SK-N-SH treated with all-trans-retinoic acid at 6 μM for 48 hours (cell line): ENCODE data around the gene EPB41L4A.

Source experiments
- ATAC-seq: fragments of 200-7000 bp; cut with Tn5 transposase; 3 replicates; pipeline ENCODE4 v1.9.1; 2020; ENCODE audit warnings: mild to moderate bottlenecking, moderate library complexity
- ARNTL ChIP-seq: fragments of 450-650 bp; formaldehyde crosslinking; IDR thresholded peaks from 2 replicates; pipeline ENCODE4 v1.5.0; 2020; ENCODE audit warnings: low read depth, mild to moderate bottlenecking, moderate library complexity, borderline replicate concordance
- BACH2 ChIP-seq: fragments of 250-450 bp; sonication (Bioruptor Pico); IDR thresholded peaks from 2 replicates; pipeline ENCODE4 v1.9.0; 2021; ENCODE audit warnings: mild to moderate bottlenecking, borderline replicate concordance
- CREB5 ChIP-seq: fragments of 250-450 bp; sonication (Bioruptor Pico); IDR thresholded peaks from 2 replicates; pipeline ENCODE4 v1.5.1; 2020; ENCODE audit warnings: low read depth, mild to moderate bottlenecking, moderate library complexity
- CSDC2 ChIP-seq: fragments of 250-450 bp; sonication (Bioruptor Pico); IDR thresholded peaks from 2 replicates; pipeline ENCODE4 v1.5.0; 2020; ENCODE audit warnings: mild to moderate bottlenecking, moderate library complexity
- ESRRG ChIP-seq: fragments of 250-450 bp; sonication (Bioruptor Pico); IDR thresholded peaks from 2 replicates; pipeline ENCODE4 v1.6.1; 2021; ENCODE audit warnings: mild to moderate bottlenecking
- GLIS3 ChIP-seq: fragments of 250-450 bp; sonication (Bioruptor Pico); IDR thresholded peaks from 2 replicates; pipeline ENCODE4 v1.5.0; 2020; ENCODE audit warnings: mild to moderate bottlenecking, moderate library complexity
- ISL1 ChIP-seq: fragments of 250-450 bp; sonication (Bioruptor Pico); IDR thresholded peaks from 2 replicates; pipeline ENCODE4 v2.1.2; 2022; ENCODE audit warnings: mild to moderate bottlenecking, moderate library complexity
- OSR1 ChIP-seq: fragments of 250-450 bp; sonication (Bioruptor Pico); IDR thresholded peaks from 2 replicates; pipeline ENCODE4 v1.8.0; 2022; ENCODE audit warnings: moderate library complexity, mild to moderate bottlenecking, inconsistent platforms
- PPARA ChIP-seq: fragments of 250-450 bp; sonication (Bioruptor Pico); IDR thresholded peaks from 2 replicates; pipeline ENCODE4 v1.5.0; 2020; ENCODE audit warnings: mild to moderate bottlenecking, borderline replicate concordance
- RARB ChIP-seq: fragments of 250-450 bp; sonication (Bioruptor Pico); IDR thresholded peaks from 2 replicates; pipeline ENCODE4 v1.8.0; 2021; ENCODE audit warnings: mild to moderate bottlenecking, moderate library complexity
- SNAI2 ChIP-seq: fragments of 250-450 bp; sonication (Bioruptor Pico); IDR thresholded peaks from 2 replicates; pipeline ENCODE4 v1.5.0; 2020; ENCODE audit warnings: mild to moderate bottlenecking, moderate library complexity
- TCF4 ChIP-seq: fragments of 250-450 bp; sonication (Bioruptor Pico); IDR thresholded peaks from 2 replicates; pipeline ENCODE4 v1.8.0; 2021; ENCODE audit warnings: mild to moderate bottlenecking, moderate library complexity, borderline replicate concordance
- TOX ChIP-seq: fragments of 250-450 bp; sonication (Bioruptor Pico); IDR thresholded peaks from 2 replicates; pipeline ENCODE4 v1.8.0; 2021; ENCODE audit warnings: mild to moderate bottlenecking, moderate library complexity, borderline replicate concordance
- TSHZ2 ChIP-seq: fragments of 250-450 bp; sonication (Bioruptor Pico); IDR thresholded peaks from 2 replicates; pipeline ENCODE4 v1.5.0; 2020; ENCODE audit warnings: mild to moderate bottlenecking, moderate library complexity
- ZC3H10 ChIP-seq: fragments of 250-450 bp; sonication (Bioruptor Pico); IDR thresholded peaks from 2 replicates; pipeline ENCODE4 v1.5.1; 2021; ENCODE audit warnings: mild to moderate bottlenecking, moderate library complexity
- ZFP3 ChIP-seq: fragments of 250-450 bp; sonication (Bioruptor Pico); IDR thresholded peaks from 2 replicates; pipeline ENCODE4 v1.5.0; 2020; ENCODE audit warnings: mild to moderate bottlenecking, moderate library complexity
- ZFP30 ChIP-seq: fragments of 450-650 bp; formaldehyde crosslinking; IDR thresholded peaks from 2 replicates; pipeline ENCODE4 v1.5.0; 2022; ENCODE audit warnings: mild to moderate bottlenecking, moderate library complexity
- ZNF565 ChIP-seq: fragments of 450-650 bp; formaldehyde crosslinking; conservative IDR thresholded peaks from 2 replicates; pipeline ENCODE4 v1.5.0; 2020; ENCODE audit warnings: low read depth, mild to moderate bottlenecking, moderate library complexity
- ZNF70 ChIP-seq: fragments of 450-650 bp; formaldehyde crosslinking; IDR thresholded peaks from 2 replicates; pipeline ENCODE4 v1.5.0; 2020; ENCODE audit warnings: mild to moderate bottlenecking, moderate library complexity
- ZNF8 ChIP-seq: fragments of 450-650 bp; formaldehyde crosslinking; IDR thresholded peaks from 2 replicates; pipeline ENCODE4 v1.5.0; 2020; ENCODE audit warnings: mild to moderate bottlenecking, moderate library complexity
- TF ChIP-seq, protein P1 (sequence below): fragments of 250-450 bp; sonication (Bioruptor Pico); IDR thresholded peaks from 2 replicates; pipeline ENCODE4 v1.8.0; 2020; ENCODE audit warnings: mild to moderate bottlenecking, moderate library complexity, borderline replicate concordance
- TF ChIP-seq, protein P2 (sequence below): fragments of 250-450 bp; sonication (Bioruptor Pico); IDR thresholded peaks from 2 replicates; pipeline ENCODE4 v1.8.0; 2021; ENCODE audit warnings: low read depth, mild to moderate bottlenecking, moderate library complexity, borderline replicate concordance
- TF ChIP-seq, protein P3 (sequence below): fragments of 250-450 bp; sonication (Bioruptor Pico); IDR thresholded peaks from 2 replicates; pipeline ENCODE4 v1.5.1; 2021; ENCODE audit warnings: mild to moderate bottlenecking, moderate library complexity

The EPB41L4A gene

GRCh38 chr5:112163435-112163834, 255.6 kb downstream of the EPB41L4A start:
- no peak for TF ChIP-seq TSHZ2 (CRISPR knock-in tag)
- no peak for TF ChIP-seq TOX (CRISPR knock-in tag)
- no peak for TF ChIP-seq CSDC2 (CRISPR knock-in tag)
- no peak for TF ChIP-seq TCF4 (CRISPR knock-in tag)
- TF ChIP-seq ZFP3 (CRISPR knock-in tag): no peak
- no peak for TF ChIP-seq CREB5 (CRISPR knock-in tag)
- no peak for TF ChIP-seq PPARA
- TF ChIP-seq OSR1: no peak
- TF ChIP-seq ZC3H10 (CRISPR knock-in tag): no peak
- TF ChIP-seq, protein P1, sequence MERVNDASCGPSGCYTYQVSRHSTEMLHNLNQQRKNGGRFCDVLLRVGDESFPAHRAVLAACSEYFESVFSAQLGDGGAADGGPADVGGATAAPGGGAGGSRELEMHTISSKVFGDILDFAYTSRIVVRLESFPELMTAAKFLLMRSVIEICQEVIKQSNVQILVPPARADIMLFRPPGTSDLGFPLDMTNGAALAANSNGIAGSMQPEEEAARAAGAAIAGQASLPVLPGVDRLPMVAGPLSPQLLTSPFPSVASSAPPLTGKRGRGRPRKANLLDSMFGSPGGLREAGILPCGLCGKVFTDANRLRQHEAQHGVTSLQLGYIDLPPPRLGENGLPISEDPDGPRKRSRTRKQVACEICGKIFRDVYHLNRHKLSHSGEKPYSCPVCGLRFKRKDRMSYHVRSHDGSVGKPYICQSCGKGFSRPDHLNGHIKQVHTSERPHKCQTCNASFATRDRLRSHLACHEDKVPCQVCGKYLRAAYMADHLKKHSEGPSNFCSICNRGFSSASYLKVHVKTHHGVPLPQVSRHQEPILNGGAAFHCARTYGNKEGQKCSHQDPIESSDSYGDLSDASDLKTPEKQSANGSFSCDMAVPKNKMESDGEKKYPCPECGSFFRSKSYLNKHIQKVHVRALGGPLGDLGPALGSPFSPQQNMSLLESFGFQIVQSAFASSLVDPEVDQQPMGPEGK: no peak
- no peak for TF ChIP-seq ZNF565 (CRISPR knock-in tag)
- no peak for TF ChIP-seq RARB (CRISPR knock-in tag)
- no peak for TF ChIP-seq ZFP30
- TF ChIP-seq, protein P2, sequence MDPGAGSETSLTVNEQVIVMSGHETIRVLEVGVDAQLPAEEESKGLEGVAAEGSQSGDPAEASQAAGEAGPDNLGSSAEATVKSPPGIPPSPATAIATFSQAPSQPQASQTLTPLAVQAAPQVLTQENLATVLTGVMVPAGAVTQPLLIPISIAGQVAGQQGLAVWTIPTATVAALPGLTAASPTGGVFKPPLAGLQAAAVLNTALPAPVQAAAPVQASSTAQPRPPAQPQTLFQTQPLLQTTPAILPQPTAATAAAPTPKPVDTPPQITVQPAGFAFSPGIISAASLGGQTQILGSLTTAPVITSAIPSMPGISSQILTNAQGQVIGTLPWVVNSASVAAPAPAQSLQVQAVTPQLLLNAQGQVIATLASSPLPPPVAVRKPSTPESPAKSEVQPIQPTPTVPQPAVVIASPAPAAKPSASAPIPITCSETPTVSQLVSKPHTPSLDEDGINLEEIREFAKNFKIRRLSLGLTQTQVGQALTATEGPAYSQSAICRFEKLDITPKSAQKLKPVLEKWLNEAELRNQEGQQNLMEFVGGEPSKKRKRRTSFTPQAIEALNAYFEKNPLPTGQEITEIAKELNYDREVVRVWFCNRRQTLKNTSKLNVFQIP (CRISPR knock-in tag): no peak
- no peak for TF ChIP-seq ESRRG (CRISPR knock-in tag)
- TF ChIP-seq, protein P3, sequence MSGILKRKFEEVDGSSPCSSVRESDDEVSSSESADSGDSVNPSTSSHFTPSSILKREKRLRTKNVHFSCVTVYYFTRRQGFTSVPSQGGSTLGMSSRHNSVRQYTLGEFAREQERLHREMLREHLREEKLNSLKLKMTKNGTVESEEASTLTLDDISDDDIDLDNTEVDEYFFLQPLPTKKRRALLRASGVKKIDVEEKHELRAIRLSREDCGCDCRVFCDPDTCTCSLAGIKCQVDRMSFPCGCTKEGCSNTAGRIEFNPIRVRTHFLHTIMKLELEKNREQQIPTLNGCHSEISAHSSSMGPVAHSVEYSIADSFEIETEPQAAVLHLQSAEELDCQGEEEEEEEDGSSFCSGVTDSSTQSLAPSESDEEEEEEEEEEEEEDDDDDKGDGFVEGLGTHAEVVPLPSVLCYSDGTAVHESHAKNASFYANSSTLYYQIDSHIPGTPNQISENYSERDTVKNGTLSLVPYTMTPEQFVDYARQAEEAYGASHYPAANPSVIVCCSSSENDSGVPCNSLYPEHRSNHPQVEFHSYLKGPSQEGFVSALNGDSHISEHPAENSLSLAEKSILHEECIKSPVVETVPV: no peak
- TF ChIP-seq BACH2 (CRISPR knock-in tag): no peak
- no peak for TF ChIP-seq ZNF8 (CRISPR knock-in tag)
- TF ChIP-seq ZNF70: no peak

GRCh38 chr5:112161392-112161748, 257.7 kb downstream of the EPB41L4A start:
- ATAC-seq: no peak; the same call in 2 of the 3 replicates
- TF ChIP-seq ZNF565 (CRISPR knock-in tag) (no peak), RARB (CRISPR knock-in tag) (no peak), CREB5 (CRISPR knock-in tag) (no peak), TCF4 (CRISPR knock-in tag) (no peak), ISL1 (CRISPR knock-in tag) (no peak), ESRRG (CRISPR knock-in tag) (no peak), GLIS3 (CRISPR knock-in tag) (no peak), PPARA (no peak), SNAI2 (CRISPR knock-in tag) (no peak), ZNF70 (no peak), ARNTL (CRISPR knock-in tag) (no peak), ZNF8 (CRISPR knock-in tag) (no peak)
- TF ChIP-seq, protein P3: no peak
- TF ChIP-seq, protein P1: no peak

More at GRCh38 chr5:112163435-112163834, 255.6 kb downstream of the EPB41L4A start:
- no peak for ATAC-seq
